Mesendoderm (in vitro differentiated cells): ENCODE measurements around the gene ABL1.

Experiments
- DNase-seq: peaks from one replicate; pipeline ENCODE4 v3.0.0; 2013
- H2AK5ac ChIP-seq: 2 replicates; pipeline ENCODE4 v1.6.1; 2013; ENCODE audit warnings: low read length, inconsistent platforms
- H2BK120ac ChIP-seq: 2 replicates; pipeline ENCODE4 v1.6.1; 2013; ENCODE audit warnings: low read depth, mild to moderate bottlenecking, low read length, moderate library complexity, mixed read lengths
- H2BK15ac ChIP-seq: replicated peaks from 2 replicates; pipeline ENCODE4 v1.6.1; 2013; ENCODE audit warnings: low read depth, mild to moderate bottlenecking, moderate library complexity
- H2BK5ac ChIP-seq: 2 replicates; pipeline ENCODE4 v1.6.1; 2013; ENCODE audit warnings: low read length, inconsistent platforms
- H3K18ac ChIP-seq: 2 replicates; pipeline ENCODE4 v1.6.1; 2013; ENCODE audit warnings: mild to moderate bottlenecking, low read length, mixed read lengths
- H3K23ac ChIP-seq: one replicate; pipeline ENCODE4 v1.6.1; 2013; ENCODE audit warnings: low read length
- H3K27ac ChIP-seq: 2 replicates; pipeline ENCODE4 v1.5.1; 2013; ENCODE audit warnings: low read depth, mild to moderate bottlenecking, inconsistent platforms, low read length, moderate library complexity
- H3K27me3 ChIP-seq: 2 replicates; pipeline ENCODE4 v1.6.1; 2013; ENCODE audit warnings: low read length, control low read depth, mild to moderate bottlenecking, inconsistent platforms; ENCODE audit not compliant: insufficient read depth, poor library complexity
- H3K36me3 ChIP-seq: 2 replicates; pipeline ENCODE4 v1.6.1; 2013; ENCODE audit warnings: low read length, inconsistent platforms; ENCODE audit not compliant: control insufficient read depth, insufficient read depth
- H3K4ac ChIP-seq: one replicate; pipeline ENCODE4 v1.6.1; 2013; ENCODE audit warnings: low read depth, mild to moderate bottlenecking, low read length, moderate library complexity
- H3K4me1 ChIP-seq: 2 replicates; pipeline ENCODE4 v1.6.1; 2013; ENCODE audit warnings: low read depth, low read length, inconsistent platforms; ENCODE audit not compliant: control insufficient read depth
- H3K4me2 ChIP-seq: 2 replicates; pipeline ENCODE4 v1.6.1; 2013; ENCODE audit warnings: low read length
- H3K4me3 ChIP-seq: 2 replicates; pipeline ENCODE4 v1.5.1; 2013; ENCODE audit warnings: mild to moderate bottlenecking, low read length
- H3K56ac ChIP-seq: one replicate; pipeline ENCODE4 v1.6.1; 2013; ENCODE audit warnings: low read length
- H3K79me1 ChIP-seq: 2 replicates; pipeline ENCODE4 v1.6.1; 2013; ENCODE audit warnings: low read length, inconsistent platforms
- H3K79me2 ChIP-seq: 2 replicates; pipeline ENCODE4 v1.6.1; 2013; ENCODE audit warnings: mild to moderate bottlenecking, low read length; ENCODE audit not compliant: control insufficient read depth, insufficient read depth
- H3K9ac ChIP-seq: 2 replicates; pipeline ENCODE4 v1.6.1; 2013; ENCODE audit warnings: low read length, inconsistent platforms
- H4K5ac ChIP-seq: one replicate; pipeline ENCODE4 v1.6.1; 2013; ENCODE audit warnings: low read length
- H4K8ac ChIP-seq: one replicate; pipeline ENCODE4 v1.6.1; 2013; ENCODE audit warnings: low read depth, mild to moderate bottlenecking, control low read depth, low read length, moderate library complexity
- WGBS: extraction: QIAGEN DNeasy Blood & Tissue Kit; methylation state at CpG from one replicate; pipeline ENCODE4 v1.1.7; 2013; ENCODE audit warnings: low lambda C conversion rate, missing lambda C conversion rate; ENCODE audit not compliant: insufficient coverage; ENCODE audit errors: extremely low coverage; 5-methylcytosine and 5-hydroxymethylcytosine counted together

Gene ABL1

GRCh38 chr9:130894546-130894945, 59.5 kb downstream of the ABL1 start:
- H3K4me3 ChIP-seq = no peak overlapping the region
- no peaks in the 10 kb centered on the region for H3K36me3 ChIP-seq
- no peak overlapping the region for H3K18ac ChIP-seq
- no peak overlapping the region for H3K56ac ChIP-seq
- H3K4ac ChIP-seq = no peak overlapping the region
- no peak overlapping the region for H4K5ac ChIP-seq
- no peaks in the 10 kb centered on the region for H3K79me2 ChIP-seq
- no peak overlapping the region for H4K8ac ChIP-seq
- H3K27ac ChIP-seq = no peak overlapping the region
- no peak for DNase-seq
- WGBS = no CpG with 5 or more reads among the region's 7 CpGs
- no peak overlapping the region for H3K9ac ChIP-seq
- H2AK5ac ChIP-seq = no peak overlapping the region
- H3K23ac ChIP-seq = no peak overlapping the region
- no peak overlapping the region for H2BK5ac ChIP-seq
- H3K4me2 ChIP-seq = no peak overlapping the region
- no peaks in the 10 kb centered on the region for H3K27me3 ChIP-seq
- H3K79me1 ChIP-seq = no peaks in the 10 kb centered on the region
- no peak overlapping the region for H2BK15ac ChIP-seq
- H3K4me1 ChIP-seq = no peaks in the 10 kb centered on the region
- no peak overlapping the region for H2BK120ac ChIP-seq

- DNase-seq = no peak
- no peak overlapping the region for H4K5ac ChIP-seq
- H3K79me2 ChIP-seq = no peaks in the 10 kb centered on the region
- H3K79me1 ChIP-seq = no peaks in the 10 kb centered on the region
- no peak overlapping the region for H3K4me3 ChIP-seq
- no peak overlapping the region for H2BK120ac ChIP-seq
- no peak overlapping the region for H4K8ac ChIP-seq
- H2BK15ac ChIP-seq = no peak overlapping the region
- no peaks in the 10 kb centered on the region for H3K36me3 ChIP-seq
- no peaks in the 10 kb centered on the region for H3K27me3 ChIP-seq
- H3K56ac ChIP-seq = no peak overlapping the region
- no peaks in the 10 kb centered on the region for H3K4me1 ChIP-seq
- WGBS = no CpG with 5 or more reads among the region's 9 CpGs
- no peak overlapping the region for H3K27ac ChIP-seq
- no peak overlapping the region for H3K4me2 ChIP-seq
- H2BK5ac ChIP-seq = no peak overlapping the region
- no peak overlapping the region for H3K4ac ChIP-seq
- H3K23ac ChIP-seq = no peak overlapping the region
- no peak overlapping the region for H2AK5ac ChIP-seq
- H3K18ac ChIP-seq = no peak overlapping the region
- no peak overlapping the region for H3K9ac ChIP-seq
Observed at GRCh38 chr9:130895038-130895437, 60.0 kb downstream of the ABL1 start.

- Histone ChIP-seq H3K27me3 (no peaks in the 10 kb centered on the region), H2BK5ac (no peak overlapping the region), H3K4me2 (no peak overlapping the region), H4K5ac (no peak overlapping the region), H3K18ac (no peak overlapping the region), H3K4ac (no peak overlapping the region), H3K79me1 (no peaks in the 10 kb centered on the region), H3K79me2 (no peaks in the 10 kb centered on the region), H2AK5ac (no peak overlapping the region), H3K4me1 (no peaks in the 10 kb centered on the region), H3K36me3 (no peaks in the 10 kb centered on the region), H2BK120ac (no peak overlapping the region), H2BK15ac (no peak overlapping the region), H3K56ac (no peak overlapping the region), H4K8ac (no peak overlapping the region), H3K9ac (no peak overlapping the region), H3K27ac (no peak overlapping the region), H3K4me3 (no peak overlapping the region), H3K23ac (no peak overlapping the region)
- WGBS = no CpG with 5 or more reads among the region's 24 CpGs
- peak; percentile 28 for DNase-seq
Observed at GRCh38 chr9:130895481-130896232, 60.6 kb downstream of the ABL1 start.

GRCh38 chr9:130896233-130897014, 61.4 kb downstream of the ABL1 start, which contains the start of gene QRFP:
Gene QRFP, minus strand, starts transcription at chr9:130896812. Its CDS starts 2,974 bp downstream, at chr9:130893838.
- Histone ChIP-seq H2BK120ac (no peak within 1 kb of the TSS), H3K9ac (no peak within 1 kb of the TSS), H3K4ac (no peak within 1 kb of the TSS), H2BK5ac (no peak within 1 kb of the TSS), H3K79me2 (no peaks in the 10 kb centered on the region), H2AK5ac (no peak within 1 kb of the TSS), H3K56ac (no peak within 1 kb of the TSS), H4K8ac (no peak within 1 kb of the TSS), H3K18ac (no peak within 1 kb of the TSS), H2BK15ac (no peak within 1 kb of the TSS), H3K4me3 (no peak within 1 kb of the TSS), H3K23ac (no peak within 1 kb of the TSS), H3K36me3 (no peaks in the 10 kb centered on the region), H3K4me2 (no peak within 1 kb of the TSS), H4K5ac (no peak within 1 kb of the TSS), H3K27ac (no peak within 1 kb of the TSS), H3K79me1 (no peaks in the 10 kb centered on the region), H3K4me1 (no peaks in the 10 kb centered on the region), H3K27me3 (no peaks in the 10 kb centered on the region)
- no CpG with 5 or more reads among the region's 27 CpGs for WGBS
- DNase-seq = no peak

GRCh38 chr9:130897105-130897751, 62.2 kb downstream of the ABL1 start:
- H4K5ac ChIP-seq = no peak overlapping the region
- H3K9ac ChIP-seq = no peak overlapping the region
- H3K79me1 ChIP-seq = no peaks in the 10 kb centered on the region
- no peak overlapping the region for H3K4ac ChIP-seq
- WGBS = no CpG with 5 or more reads among the region's 16 CpGs
- no peaks in the 10 kb centered on the region for H3K27me3 ChIP-seq
- H2BK15ac ChIP-seq = no peak overlapping the region
- H4K8ac ChIP-seq = no peak overlapping the region
- no peaks in the 10 kb centered on the region for H3K36me3 ChIP-seq
- no peaks in the 10 kb centered on the region for H3K4me1 ChIP-seq
- H3K4me2 ChIP-seq = no peak overlapping the region
- no peak overlapping the region for H3K23ac ChIP-seq
- no peaks in the 10 kb centered on the region for H3K79me2 ChIP-seq
- H3K18ac ChIP-seq = no peak overlapping the region
- H3K4me3 ChIP-seq = no peak overlapping the region
- H2BK120ac ChIP-seq = no peak overlapping the region
- H3K27ac ChIP-seq = no peak overlapping the region
- H2BK5ac ChIP-seq = no peak overlapping the region
- DNase-seq = no peak
- H3K56ac ChIP-seq = no peak overlapping the region
- no peak overlapping the region for H2AK5ac ChIP-seq
